Subcutaneous adipose tissue (tissue), 4 donors: Measurements from ENCODE around the gene HSPA12B. TPM values are rescaled to one million over a fixed set of nuclear protein-coding genes. Genes with fewer than 3 reads are reported as not detected.

Source experiments
- total RNA-seq, 4 donors: library from RNA; depleted of rRNA; stranded (reverse); fragments of >200 nt; gene quantifications; one replicate each; pipeline ENCODE4 v1.1.0, GENCODE V29; 2016
- TF ChIP-seq, protein P1 (sequence below): fragments of 450-650 bp; IDR thresholded peaks from one replicate; pipeline ENCODE4 v1.5.1; 2016; ENCODE audit warnings: low read depth, mild to moderate bottlenecking, control low read depth, antibody characterized with exemption, moderate library complexity

Gene HSPA12B
- total RNA-seq, 4 donors from 2014 or later = 8.0 to 33.7 (median 8.6) TPM

DNA sequence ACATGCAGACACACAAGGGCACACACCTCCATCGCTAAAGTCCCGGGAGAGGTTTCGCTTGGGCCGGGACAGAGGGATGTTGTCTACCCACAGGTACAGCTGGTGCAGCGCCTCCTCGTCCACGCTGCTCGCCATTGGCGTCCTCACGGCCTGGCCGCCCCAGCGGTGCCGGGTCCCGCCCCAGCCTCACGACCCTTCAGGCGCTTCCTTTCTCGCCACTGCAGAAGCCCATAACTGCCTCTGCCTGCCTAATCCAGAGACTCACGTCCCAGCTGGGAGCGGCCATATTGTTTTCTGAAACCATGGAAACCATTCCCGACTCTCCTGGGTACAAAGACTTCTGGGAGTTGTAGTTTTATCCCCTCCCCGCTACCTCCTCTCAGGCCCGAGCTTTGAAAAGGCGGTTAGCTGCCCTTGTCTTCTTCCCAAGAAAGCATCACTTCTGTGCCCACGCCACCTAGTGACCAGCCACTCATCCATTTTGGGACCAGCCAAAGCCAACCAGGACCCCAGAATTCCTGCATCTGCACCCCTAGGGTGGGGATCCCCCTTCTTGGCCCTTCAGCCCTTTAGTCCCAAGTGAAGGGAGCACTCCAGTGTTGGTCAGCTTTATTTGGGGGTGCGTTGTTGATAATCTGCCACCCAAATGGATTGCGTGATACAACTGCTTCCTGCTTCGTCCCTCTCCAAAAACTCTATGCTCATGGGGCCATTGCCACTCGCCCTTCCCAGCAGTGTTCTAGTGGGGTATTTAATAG is 48.8 kb downstream of the HSPA12B start, which contains the start of gene SPEF1:
Gene SPEF1, minus strand, starts transcription at position 296 of the 758 bp plus-strand sequence. Its CDS starts 161 bp downstream, at position 135.
- TF ChIP-seq, protein P1, sequence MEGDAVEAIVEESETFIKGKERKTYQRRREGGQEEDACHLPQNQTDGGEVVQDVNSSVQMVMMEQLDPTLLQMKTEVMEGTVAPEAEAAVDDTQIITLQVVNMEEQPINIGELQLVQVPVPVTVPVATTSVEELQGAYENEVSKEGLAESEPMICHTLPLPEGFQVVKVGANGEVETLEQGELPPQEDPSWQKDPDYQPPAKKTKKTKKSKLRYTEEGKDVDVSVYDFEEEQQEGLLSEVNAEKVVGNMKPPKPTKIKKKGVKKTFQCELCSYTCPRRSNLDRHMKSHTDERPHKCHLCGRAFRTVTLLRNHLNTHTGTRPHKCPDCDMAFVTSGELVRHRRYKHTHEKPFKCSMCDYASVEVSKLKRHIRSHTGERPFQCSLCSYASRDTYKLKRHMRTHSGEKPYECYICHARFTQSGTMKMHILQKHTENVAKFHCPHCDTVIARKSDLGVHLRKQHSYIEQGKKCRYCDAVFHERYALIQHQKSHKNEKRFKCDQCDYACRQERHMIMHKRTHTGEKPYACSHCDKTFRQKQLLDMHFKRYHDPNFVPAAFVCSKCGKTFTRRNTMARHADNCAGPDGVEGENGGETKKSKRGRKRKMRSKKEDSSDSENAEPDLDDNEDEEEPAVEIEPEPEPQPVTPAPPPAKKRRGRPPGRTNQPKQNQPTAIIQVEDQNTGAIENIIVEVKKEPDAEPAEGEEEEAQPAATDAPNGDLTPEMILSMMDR = no peak

DNA sequence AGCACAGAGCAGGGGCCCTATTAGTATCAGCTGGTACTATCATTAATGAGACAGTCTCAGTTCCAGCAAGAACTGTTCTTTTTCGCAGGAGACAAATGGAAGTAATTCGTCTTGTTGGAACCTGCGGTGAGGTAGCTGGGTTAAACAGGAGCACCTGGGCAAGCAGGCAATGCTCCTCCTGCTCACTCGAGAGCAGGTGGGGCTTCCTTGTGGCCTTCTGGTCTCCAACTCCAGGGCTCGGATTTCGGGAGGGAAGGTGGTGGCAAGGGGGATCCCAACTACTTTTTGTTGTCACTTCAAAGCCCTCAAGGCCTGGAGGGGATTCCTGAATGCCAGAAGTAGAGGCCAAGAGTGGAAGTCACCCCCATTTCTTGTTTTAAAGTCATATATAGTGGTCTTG is 50.1 kb downstream of the HSPA12B start:
- TF ChIP-seq, protein P1 = no peak

DNA sequence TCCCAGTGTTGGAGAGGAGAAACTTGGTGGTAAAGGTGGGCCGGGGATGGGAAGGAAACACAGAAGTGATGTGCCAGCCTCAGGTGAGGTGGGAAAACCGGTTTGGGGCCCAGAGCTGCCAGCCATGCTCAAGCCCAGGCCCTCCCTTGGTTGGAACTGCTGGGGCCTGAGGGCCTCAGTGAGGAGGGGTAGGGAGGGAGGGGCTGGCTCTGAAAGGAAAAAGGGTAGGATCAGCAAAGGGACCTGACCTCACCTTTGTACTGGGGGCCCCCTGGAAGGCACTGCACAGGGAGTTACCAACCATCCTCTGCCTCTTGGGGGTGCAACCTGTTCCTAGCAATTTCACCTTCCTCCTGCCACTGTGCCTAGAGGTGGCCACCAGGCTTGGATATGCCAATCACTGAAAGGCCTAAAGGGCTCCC is 50.6 kb downstream of the HSPA12B start:
- TF ChIP-seq, protein P1 = no peak

DNA sequence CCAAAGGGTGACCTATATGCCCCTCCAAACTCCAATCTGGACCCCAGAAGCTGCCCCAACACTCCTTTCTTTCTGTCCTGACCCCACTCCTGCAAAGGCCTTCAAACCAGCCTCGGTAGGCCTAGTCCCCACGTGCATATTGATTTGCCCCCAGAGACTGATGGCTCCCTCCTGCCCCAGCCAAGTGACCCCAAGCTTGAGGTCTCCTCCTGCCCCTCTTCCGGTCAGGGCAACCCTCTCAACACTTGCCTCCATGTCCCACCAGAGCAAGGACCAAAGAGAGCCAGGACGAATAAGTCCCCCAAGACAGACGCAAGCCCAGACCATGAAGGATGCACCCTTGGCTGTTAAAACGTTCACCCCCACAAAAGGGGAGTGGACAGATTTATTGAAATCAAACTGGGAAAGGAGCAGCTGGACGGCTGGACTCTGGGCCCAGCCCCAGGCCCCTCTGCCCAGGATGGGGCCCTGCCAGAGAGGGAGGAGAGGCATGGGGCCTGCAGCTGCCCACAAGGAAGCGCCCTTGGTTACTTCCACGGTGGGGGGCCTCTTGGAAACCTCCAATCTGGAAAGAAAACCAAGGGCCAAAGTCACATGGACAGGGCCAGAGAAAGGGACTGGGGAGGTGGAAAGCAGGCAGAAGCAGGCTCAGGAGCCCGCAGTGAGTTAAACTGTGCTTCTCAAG is 51.2 kb downstream of the HSPA12B start:
- TF ChIP-seq, protein P1 = no peak

DNA sequence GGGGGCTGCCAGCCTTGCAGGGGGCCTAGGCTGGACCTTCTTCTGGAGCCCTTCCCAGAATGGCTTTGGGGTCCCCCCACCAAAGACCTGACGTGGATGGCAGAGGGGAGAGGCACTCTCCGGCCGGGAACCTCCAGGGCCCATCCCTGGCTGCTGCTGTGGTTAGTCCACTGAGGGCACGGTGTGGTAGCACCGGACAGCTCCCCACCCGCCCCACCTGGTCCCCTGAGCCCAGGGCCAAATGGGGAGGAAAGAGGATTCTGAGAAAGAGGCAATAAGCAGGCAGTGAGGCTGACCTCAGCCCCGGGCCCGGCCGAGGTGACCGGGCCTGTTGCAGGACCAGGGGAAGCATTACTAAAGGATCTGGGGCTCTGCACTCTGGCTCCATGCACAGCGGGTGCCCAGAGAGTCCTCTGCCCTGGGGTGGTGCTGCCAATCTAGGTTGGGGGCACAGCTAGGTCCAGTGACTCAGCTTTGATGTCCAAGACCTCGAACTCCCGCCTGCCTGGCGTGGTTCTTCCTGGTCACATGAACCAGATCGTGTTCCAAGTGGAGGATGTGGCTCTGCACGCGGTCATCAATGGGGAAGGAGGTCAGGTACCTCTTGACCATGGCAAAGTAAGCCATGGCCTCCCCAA is 51.9 kb downstream of the HSPA12B start:
- TF ChIP-seq, protein P1 = no peak

DNA sequence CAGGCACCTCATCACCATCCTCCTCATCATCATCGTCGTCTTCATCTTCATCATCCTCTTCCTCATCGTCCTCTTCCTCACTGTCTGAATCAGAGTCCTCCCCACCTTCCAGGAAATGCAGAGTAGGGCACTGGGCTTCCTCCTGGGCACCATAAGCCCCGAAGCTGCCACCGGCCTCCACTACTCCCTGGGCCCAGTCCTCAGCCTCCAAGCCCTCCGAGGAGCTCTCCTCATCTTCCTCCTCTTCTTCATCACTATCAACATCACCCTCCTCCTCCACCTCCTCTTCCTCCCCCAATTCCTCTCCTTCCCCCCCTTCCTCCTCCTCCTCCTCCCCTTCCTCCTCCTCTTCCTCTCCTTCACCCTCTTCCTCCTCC is 52.4 kb downstream of the HSPA12B start:
- TF ChIP-seq, protein P1 = no peak
